ENCODE data around the gene ARHGAP24.

The ARHGAP24 gene

DNA sequence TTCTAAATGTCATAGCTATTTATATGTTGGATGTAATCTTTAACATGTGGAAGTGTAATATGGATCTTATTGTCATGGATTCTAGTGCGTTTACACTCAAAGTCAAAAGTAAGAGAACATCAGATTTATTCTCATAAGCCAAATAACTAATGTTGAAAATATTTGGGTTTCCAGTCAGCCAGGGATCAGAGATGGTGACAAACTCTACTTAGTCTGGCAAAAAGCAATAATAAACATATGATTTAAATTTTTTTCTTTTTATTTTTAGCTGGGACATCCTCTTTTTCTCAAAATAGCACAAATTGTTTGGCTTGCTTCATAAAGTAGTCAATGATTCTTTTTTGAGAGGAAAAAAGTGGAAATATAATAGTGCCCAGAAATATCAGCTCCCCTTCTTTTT, 392.3 kb downstream of the ARHGAP24 start:
- no peak overlapping the region for H3K4me3 ChIP-seq (ENCODE audit: low read length)
- no peaks in the 10 kb centered on the region for H3F3A ChIP-seq (ENCODE audit: insufficient read depth, low read length)
- TF ChIP-seq, protein P1, sequence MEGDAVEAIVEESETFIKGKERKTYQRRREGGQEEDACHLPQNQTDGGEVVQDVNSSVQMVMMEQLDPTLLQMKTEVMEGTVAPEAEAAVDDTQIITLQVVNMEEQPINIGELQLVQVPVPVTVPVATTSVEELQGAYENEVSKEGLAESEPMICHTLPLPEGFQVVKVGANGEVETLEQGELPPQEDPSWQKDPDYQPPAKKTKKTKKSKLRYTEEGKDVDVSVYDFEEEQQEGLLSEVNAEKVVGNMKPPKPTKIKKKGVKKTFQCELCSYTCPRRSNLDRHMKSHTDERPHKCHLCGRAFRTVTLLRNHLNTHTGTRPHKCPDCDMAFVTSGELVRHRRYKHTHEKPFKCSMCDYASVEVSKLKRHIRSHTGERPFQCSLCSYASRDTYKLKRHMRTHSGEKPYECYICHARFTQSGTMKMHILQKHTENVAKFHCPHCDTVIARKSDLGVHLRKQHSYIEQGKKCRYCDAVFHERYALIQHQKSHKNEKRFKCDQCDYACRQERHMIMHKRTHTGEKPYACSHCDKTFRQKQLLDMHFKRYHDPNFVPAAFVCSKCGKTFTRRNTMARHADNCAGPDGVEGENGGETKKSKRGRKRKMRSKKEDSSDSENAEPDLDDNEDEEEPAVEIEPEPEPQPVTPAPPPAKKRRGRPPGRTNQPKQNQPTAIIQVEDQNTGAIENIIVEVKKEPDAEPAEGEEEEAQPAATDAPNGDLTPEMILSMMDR (IDR thresholded peaks at IDR 0.05; ENCODE audit: low read length) = no peak
- TF ChIP-seq EZH2 (optimal IDR thresholded peaks at IDR 0.05; ENCODE audit: low read depth, low read length) (no peak), EZH2phosphoT487 (IDR thresholded peaks at IDR 0.05; ENCODE audit: low read length) (no peak)
- H3K4me2 ChIP-seq (ENCODE audit: low read depth, low read length) = no peak overlapping the region
- H3K9me2 ChIP-seq (replicated peaks; ENCODE audit: insufficient read depth, low read length) = no peaks in the 10 kb centered on the region
- H4K20me1 ChIP-seq (ENCODE audit: insufficient read depth, low read length) = no peaks in the 10 kb centered on the region
- no peak overlapping the region for H3K9ac ChIP-seq (ENCODE audit: low read length)
- H3K27me3 ChIP-seq (replicated peaks; ENCODE audit: insufficient read depth, low read length) = no peaks in the 10 kb centered on the region
- no peaks in the 10 kb centered on the region for H3K36me3 ChIP-seq (replicated peaks; ENCODE audit: insufficient read depth, low read length)
- DNase-seq = no peak
- H3K27ac ChIP-seq (ENCODE audit: low read length) = no peak overlapping the region
- H3K4me1 ChIP-seq (ENCODE audit: low read length) = no peaks in the 10 kb centered on the region
- H3K79me2 ChIP-seq (ENCODE audit: low read length) = no peaks in the 10 kb centered on the region
- H2AFZ ChIP-seq (ENCODE audit: low read length) = no peak overlapping the region
- no peaks in the 10 kb centered on the region for H3K9me3 ChIP-seq (replicated peaks; ENCODE audit: insufficient read depth, low read length)

DNA sequence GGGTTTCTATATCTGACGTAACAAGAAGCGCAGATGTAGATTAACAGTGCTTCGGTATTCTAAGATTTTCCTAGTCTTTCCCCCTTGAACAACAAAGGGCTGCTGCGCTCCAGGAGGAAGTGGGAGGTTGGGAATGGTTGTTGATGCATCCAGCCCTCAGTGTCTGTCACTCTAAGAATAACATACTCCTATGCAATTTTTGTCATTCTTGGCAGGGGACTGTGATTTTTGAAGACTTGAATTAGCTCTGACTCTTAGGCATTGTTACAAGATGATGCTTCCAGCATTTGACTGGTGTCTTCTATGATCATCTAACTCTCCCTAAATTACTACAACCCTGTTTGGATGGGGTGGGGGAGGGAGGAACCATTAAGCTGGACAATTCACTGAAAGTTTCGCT, 394.2 kb downstream of the ARHGAP24 start:
- no peak for DNase-seq
- H4K20me1 ChIP-seq (ENCODE audit: insufficient read depth, low read length) = no peaks in the 10 kb centered on the region
- H3K4me3 ChIP-seq (ENCODE audit: low read length) = no peak overlapping the region
- H3K27me3 ChIP-seq (replicated peaks; ENCODE audit: insufficient read depth, low read length) = no peaks in the 10 kb centered on the region
- TF ChIP-seq EZH2phosphoT487 (IDR thresholded peaks at IDR 0.05; ENCODE audit: low read length) (no peak), EZH2 (optimal IDR thresholded peaks at IDR 0.05; ENCODE audit: low read depth, low read length) (no peak)
- TF ChIP-seq, protein P1 (IDR thresholded peaks at IDR 0.05; ENCODE audit: low read length) = no peak
- no peaks in the 10 kb centered on the region for H3K79me2 ChIP-seq (ENCODE audit: low read length)
- no peaks in the 10 kb centered on the region for H3F3A ChIP-seq (ENCODE audit: insufficient read depth, low read length)
- no peak overlapping the region for H2AFZ ChIP-seq (ENCODE audit: low read length)
- no peak overlapping the region for H3K27ac ChIP-seq (ENCODE audit: low read length)
- no peak overlapping the region for H3K9ac ChIP-seq (ENCODE audit: low read length)
- H3K9me2 ChIP-seq (replicated peaks; ENCODE audit: insufficient read depth, low read length) = no peaks in the 10 kb centered on the region
- no peak overlapping the region for H3K4me2 ChIP-seq (ENCODE audit: low read depth, low read length)
- H3K4me1 ChIP-seq (ENCODE audit: low read length) = no peaks in the 10 kb centered on the region
- no peaks in the 10 kb centered on the region for H3K36me3 ChIP-seq (replicated peaks; ENCODE audit: insufficient read depth, low read length)
- no peaks in the 10 kb centered on the region for H3K9me3 ChIP-seq (replicated peaks; ENCODE audit: insufficient read depth, low read length)

DNA sequence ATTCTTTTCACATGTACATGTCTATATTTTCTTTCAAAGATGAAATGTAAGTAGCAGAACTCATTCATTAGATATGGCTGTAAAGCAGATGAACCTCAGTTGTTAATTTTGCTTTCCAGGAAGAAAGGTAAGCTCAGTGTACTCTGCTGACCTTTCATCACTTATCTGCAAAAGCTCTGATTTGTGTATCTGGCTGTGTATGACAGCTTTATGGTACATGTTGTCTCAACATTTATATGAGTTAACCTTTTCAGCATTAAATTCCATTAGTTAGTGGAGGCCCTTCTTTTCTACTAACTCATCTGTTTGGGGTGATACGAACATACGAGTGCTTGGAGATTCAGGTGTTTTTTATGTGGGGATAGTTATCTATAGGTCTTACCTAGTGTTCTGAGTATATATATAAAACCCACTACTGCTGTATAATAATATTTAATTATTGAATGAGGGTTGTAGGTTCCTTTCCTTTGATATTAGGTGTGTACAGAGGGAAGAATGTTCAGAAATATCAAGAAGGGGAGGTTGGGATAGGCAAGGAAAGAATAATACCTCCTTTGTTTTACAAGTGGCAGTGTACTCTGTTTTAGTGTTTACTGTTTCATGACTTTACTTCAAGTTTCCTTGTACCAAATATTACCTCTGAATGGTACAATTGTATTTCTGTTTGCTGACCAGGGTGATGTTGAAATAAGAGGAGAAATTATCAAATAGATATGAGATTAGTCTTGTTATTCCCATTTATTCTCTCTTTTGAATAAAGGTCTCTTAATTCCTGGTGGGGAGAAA, 395.5 kb downstream of the ARHGAP24 start:
- H3F3A ChIP-seq (ENCODE audit: insufficient read depth, low read length) = no peaks in the 10 kb centered on the region
- no peaks in the 10 kb centered on the region for H3K4me1 ChIP-seq (ENCODE audit: low read length)
- no peaks in the 10 kb centered on the region for H3K9me3 ChIP-seq (replicated peaks; ENCODE audit: insufficient read depth, low read length)
- no peak overlapping the region for H3K4me3 ChIP-seq (ENCODE audit: low read length)
- DNase-seq = no peak
- no peaks in the 10 kb centered on the region for H3K27me3 ChIP-seq (replicated peaks; ENCODE audit: insufficient read depth, low read length)
- no peaks in the 10 kb centered on the region for H3K36me3 ChIP-seq (replicated peaks; ENCODE audit: insufficient read depth, low read length)
- no peak overlapping the region for H3K27ac ChIP-seq (ENCODE audit: low read length)
- H4K20me1 ChIP-seq (ENCODE audit: insufficient read depth, low read length) = no peaks in the 10 kb centered on the region
- H3K79me2 ChIP-seq (ENCODE audit: low read length) = no peaks in the 10 kb centered on the region
- H3K4me2 ChIP-seq (ENCODE audit: low read depth, low read length) = no peak overlapping the region
- no peak overlapping the region for H3K9ac ChIP-seq (ENCODE audit: low read length)
- H2AFZ ChIP-seq (ENCODE audit: low read length) = no peak overlapping the region
- H3K9me2 ChIP-seq (replicated peaks; ENCODE audit: insufficient read depth, low read length) = no peaks in the 10 kb centered on the region
- TF ChIP-seq, protein P1 (IDR thresholded peaks at IDR 0.05; ENCODE audit: low read length) = no peak
- no peak for TF ChIP-seq EZH2phosphoT487 (IDR thresholded peaks at IDR 0.05; ENCODE audit: low read length)
- no peak for TF ChIP-seq EZH2 (optimal IDR thresholded peaks at IDR 0.05; ENCODE audit: low read depth, low read length)

Data from MM.1S (cell line).